CD4-positive, alpha-beta T cell (primary cell): ENCODE results near the gene ELOVL5. TPM values are rescaled to one million over a fixed set of nuclear protein-coding genes. Genes with fewer than 3 reads are reported as not detected.
"Not testable (repeated sequence)": the region's sequence is repeated elsewhere in the genome, so short reads cannot be mapped to it uniquely, and the experiment has no call there.

Experiments used
- ATAC-seq: fragments of 200-7000 bp; cut with Tn5 transposase; one replicate; pipeline ENCODE4 v1.10.0; 2022; ENCODE audit warnings: mild to moderate bottlenecking; ENCODE audit not compliant: poor library complexity
- CTCF ChIA-PET: fragments of 350-600 bp; sonication (Branson Sonifier 250); formaldehyde crosslinking; loops from one replicate; lab custom pipeline; 2021; ENCODE audit warnings: antibody characterized with exemption, inconsistent platforms; lab: Charles Lee
- POLR2A ChIA-PET: fragments of 350-600 bp; sonication (Branson Sonifier 250); formaldehyde crosslinking; loops from one replicate; lab custom pipeline; 2021; ENCODE audit warnings: antibody characterized with exemption, inconsistent platforms; lab: Charles Lee
- DNase-seq, 14 experiments: peaks; one replicate each; pipeline ENCODE4 v3.0.0-alpha.2; 2013 to 2020; ENCODE audit warnings: mixed read lengths in 2 of 14
- H3K27ac ChIP-seq, 2 donors: one replicate each; pipeline versions ENCODE4 v1.5.1 to v1.7.0; 2013; ENCODE audit warnings: low read length in 2 of 2, low read depth in 1 of 2, mild to moderate bottlenecking in 1 of 2
- H3K27me3 ChIP-seq, 2 experiments: 1 replicate in 1 of 2; 2 replicates in 1 of 2; pipeline versions ENCODE4 v1.6.1 to v1.7.0; 2013; ENCODE audit warnings: low read length in 2 of 2, control low read depth in 1 of 2, mild to moderate bottlenecking in 1 of 2, moderate library complexity in 1 of 2; ENCODE audit not compliant: insufficient read depth in 2 of 2, control insufficient read depth in 1 of 2
- H3K36me3 ChIP-seq: one replicate; pipeline ENCODE4 v1.6.1; 2013; ENCODE audit warnings: low read length, control low read depth; ENCODE audit not compliant: insufficient read depth
- H3K4me1 ChIP-seq: one replicate; pipeline ENCODE4 v1.6.1; 2013; ENCODE audit warnings: low read length, control low read depth; ENCODE audit not compliant: insufficient read depth
- H3K4me3 ChIP-seq: one replicate; pipeline ENCODE4 v1.5.1; 2013; ENCODE audit warnings: mild to moderate bottlenecking, low read length, moderate library complexity
- H3K9me3 ChIP-seq, 2 experiments: 1 replicate in 1 of 2; 2 replicates in 1 of 2; pipeline versions ENCODE4 v1.6.1 to v1.7.0; 2013; ENCODE audit warnings: low read length in 2 of 2, mild to moderate bottlenecking in 2 of 2, control low read depth in 1 of 2, moderate library complexity in 1 of 2; ENCODE audit not compliant: control insufficient read depth in 1 of 2, insufficient read depth in 1 of 2
- H3K27ac Mint-ChIP-seq: one replicate; pipeline ENCODE4 v1.8.0; 2020; ENCODE audit warnings: mixed read lengths
- H3K27me3 Mint-ChIP-seq: one replicate; pipeline ENCODE4 v1.8.0; 2021; ENCODE audit warnings: mixed read lengths
- H3K36me3 Mint-ChIP-seq: one replicate; pipeline ENCODE4 v1.8.0; 2021; ENCODE audit warnings: low read depth, mixed read lengths
- H3K4me1 Mint-ChIP-seq: one replicate; pipeline ENCODE4 v1.8.0; 2021; ENCODE audit warnings: low read depth, mixed read lengths
- H3K4me3 Mint-ChIP-seq: one replicate; pipeline ENCODE4 v1.8.0; 2020; ENCODE audit warnings: mild to moderate bottlenecking, mixed read lengths
- H3K9me3 Mint-ChIP-seq: one replicate; pipeline ENCODE4 v1.8.0; 2020; ENCODE audit warnings: mixed read lengths
- CTCF ChIP-seq: fragments of 200-600 bp; IDR thresholded peaks from one replicate; pipeline ENCODE4 v1.8.0; 2022; ENCODE audit warnings: antibody characterized with exemption, mild to moderate bottlenecking
- intact Hi-C, 2 experiments: fragments of 100-400 bp; cut with DNase I in 1 of 2; cut with micrococcal nuclease in 1 of 2; formaldehyde crosslinking; loops; one replicate each; pipeline versions ENCODE4 v1.15.1 to v1.9.0; 2023 to 2025; cut with DNase I, micrococcal nuclease
- total RNA-seq, 174 experiments: library from RNA in 2 of 174; stranded (reverse) in 2 of 174; gene quantifications; one replicate each; pipeline ENCODE4 v1.2.3 and lab custom pipeline; 2021 to 2026

Gene ELOVL5
- total RNA-seq, 2 experiments from 2014 or later = 78.0 to 86.8 TPM

GRCh38 chr6:53309059-53309900 is 39.5 kb downstream of the ELOVL5 start:
- Mint-ChIP-seq H3K27ac (peak overlapping the region; percentile 69), H3K9me3 (no peaks in the 10 kb centered on the region), H3K36me3 (peaks cover 4% of the 10 kb centered on the region), H3K27me3 (no peaks in the 10 kb centered on the region), H3K4me3 (peak overlapping the region; percentile 44), H3K4me1 (peaks cover 84% of the 10 kb centered on the region)
- Histone ChIP-seq H3K4me3 (no peak overlapping the region), H3K27me3 (no peaks in the 10 kb centered on the region), H3K36me3 (no peaks in the 10 kb centered on the region), H3K4me1 (peaks cover 60% of the 10 kb centered on the region), H3K9me3 (no peaks in the 10 kb centered on the region), H3K27ac (peak overlapping the region in 1 of 2 donors; percentile 41)
- ChIA-PET POLR2A (interaction anchor here (0.9 to 4.6 kb wide), 6 partner anchors 8 to 38 kb away, joined by 3 to 32 read pairs (median 9); partner anchors contain the start of gene ELOVL5), CTCF (interaction anchor here (0.9 to 1.4 kb wide), 4 partner anchors 13 to 137 kb away, joined by 3 read pairs; no protein-coding TSS in a partner anchor)
- intact Hi-C loops = no loop called here
- no peak for TF ChIP-seq CTCF
- ATAC-seq (peak; percentile 47), DNase-seq (peak in 6 of 14 experiments; percentile 15 to 51 (median 42))

- peaks cover 84% of the 10 kb centered on the region for H3K4me1 Mint-ChIP-seq
- DNase-seq (peak in 3 of 14 experiments; percentile 36 to 42 (median 42)), ATAC-seq (no peak)
- ChIA-PET POLR2A (interaction anchor here (0.6 to 4.6 kb wide), 2 partner anchors 37 to 41 kb away, joined by 3 to 32 read pairs; partner anchors contain the start of gene ELOVL5), CTCF (no interaction called here)
- no peak overlapping the region for H3K4me3 ChIP-seq
- H3K27ac Mint-ChIP-seq = peak overlapping the region; percentile 73
- peaks cover 12% of the 10 kb centered on the region for H3K36me3 Mint-ChIP-seq
- intact Hi-C loops = loop anchor here in 1 of 2 experiments (2.0 kb wide), 1 partner anchor 16 kb away; no protein-coding TSS in a partner anchor
- no peaks in the 10 kb centered on the region for H3K27me3 Mint-ChIP-seq
- peak overlapping the region in 1 of 2 donors; percentile 45 for H3K27ac ChIP-seq
- no peaks in the 10 kb centered on the region for H3K9me3 Mint-ChIP-seq
- no peaks in the 10 kb centered on the region for H3K36me3 ChIP-seq
- H3K9me3 ChIP-seq = no peaks in the 10 kb centered on the region
- peaks cover 60% of the 10 kb centered on the region for H3K4me1 ChIP-seq
- H3K4me3 Mint-ChIP-seq = peak overlapping the region; percentile 14
- no peaks in the 10 kb centered on the region for H3K27me3 ChIP-seq
- no peak for TF ChIP-seq CTCF
Measured at GRCh38 chr6:53306819-53307347, 41.9 kb downstream of the ELOVL5 start.

GRCh38 chr6:53306217-53306616 is 42.5 kb downstream of the ELOVL5 start:
- H3K4me3 Mint-ChIP-seq, DNase-seq, H3K36me3 ChIP-seq, H3K9me3 ChIP-seq, ATAC-seq, CTCF ChIA-PET, H3K27me3 Mint-ChIP-seq, H3K9me3 Mint-ChIP-seq, H3K4me3 ChIP-seq, H3K27ac ChIP-seq, H3K27me3 ChIP-seq: not testable (repeated sequence)
- Mint-ChIP-seq H3K27ac (peak overlapping the region; percentile 73), H3K36me3 (peaks cover 12% of the 10 kb centered on the region), H3K4me1 (peaks cover 86% of the 10 kb centered on the region)
- intact Hi-C loops = loop anchor here in 1 of 2 experiments (2.0 kb wide), 1 partner anchor 15 kb away; no protein-coding TSS in a partner anchor
- peaks cover 63% of the 10 kb centered on the region for H3K4me1 ChIP-seq
- POLR2A ChIA-PET = interaction anchor here (0.6 kb wide), 1 partner anchor 24 kb away, joined by 3 read pairs; no protein-coding TSS in a partner anchor

GRCh38 chr6:53305506-53306005 is 43.2 kb downstream of the ELOVL5 start:
- CTCF ChIA-PET, DNase-seq, H3K4me3 ChIP-seq, H3K27ac Mint-ChIP-seq, H3K27ac ChIP-seq, H3K27me3 Mint-ChIP-seq, H3K36me3 ChIP-seq, ATAC-seq, H3K9me3 Mint-ChIP-seq, POLR2A ChIA-PET, H3K4me3 Mint-ChIP-seq, H3K9me3 ChIP-seq, H3K27me3 ChIP-seq: not testable (repeated sequence)
- intact Hi-C loops = loop anchor here in 1 of 2 experiments (2.0 kb wide), 1 partner anchor 15 kb away; no protein-coding TSS in a partner anchor
- H3K4me1 ChIP-seq = peaks cover 63% of the 10 kb centered on the region
- H3K36me3 Mint-ChIP-seq = peaks cover 12% of the 10 kb centered on the region
- H3K4me1 Mint-ChIP-seq = peaks cover 86% of the 10 kb centered on the region

GRCh38 chr6:53304953-53305352 is 43.8 kb downstream of the ELOVL5 start:
- H3K9me3 ChIP-seq, POLR2A ChIA-PET, H3K4me3 ChIP-seq, DNase-seq, CTCF ChIA-PET, H3K27me3 ChIP-seq, H3K27ac ChIP-seq, H3K9me3 Mint-ChIP-seq, ATAC-seq, H3K27me3 Mint-ChIP-seq, H3K4me3 Mint-ChIP-seq, H3K36me3 ChIP-seq, H3K27ac Mint-ChIP-seq: not testable (repeated sequence)
- H3K4me1 ChIP-seq = peaks cover 63% of the 10 kb centered on the region
- H3K36me3 Mint-ChIP-seq = peaks cover 12% of the 10 kb centered on the region
- intact Hi-C loops = loop anchor here in 1 of 2 experiments (5.0 kb wide), 1 partner anchor 42 kb away; the partner anchor contains the start of gene ELOVL5
- peaks cover 86% of the 10 kb centered on the region for H3K4me1 Mint-ChIP-seq
